IMR-90 (cell line): ENCODE measurements around the gene HERC6. TPM values are rescaled to one million over a fixed set of nuclear protein-coding genes. Genes with fewer than 3 reads are reported as not detected.
"Not testable (repeated sequence)": the region's sequence is repeated elsewhere in the genome, so short reads cannot be mapped to it uniquely, and the experiment has no call there.

Experiments used
- ATAC-seq: fragments of 200-7000 bp; cut with Tn5 transposase; 2 replicates; pipeline ENCODE4 v1.9.1; 2020; ENCODE audit warnings: low read depth, mild to moderate bottlenecking, moderate library complexity
- BruUV-seq: library from RNA; stranded (reverse); fragments of 400-500 nt; replicated peaks from 2 replicates; lab custom pipeline; 2021; lab: Mats Ljungman, UMichigan
- CTCF ChIA-PET: fragments of 300-600 bp; formaldehyde crosslinking; extraction: SDS; loops from one replicate; lab custom pipeline; 2021; ENCODE audit warnings: antibody characterized with exemption; lab: Yijun Ruan, JAX
- POLR2A ChIA-PET: fragments of 300-600 bp; sonication (Branson Sonifier 250); formaldehyde crosslinking; loops from one replicate; lab custom pipeline; 2022; ENCODE audit warnings: antibody characterized with exemption; ENCODE audit not compliant: unreplicated experiment; lab: Charles Lee
- DNase-seq: peaks from one replicate; pipeline ENCODE4 v3.0.0; 2013
- H2AFZ ChIP-seq: replicated peaks from 2 replicates; pipeline ENCODE3; 2013; ENCODE audit warnings: low read length, mild to moderate bottlenecking; ENCODE audit not compliant: poor library complexity
- H2AK5ac ChIP-seq: 2 replicates; pipeline ENCODE4 v1.6.1; 2013; ENCODE audit warnings: low read depth, low read length, inconsistent platforms
- H2AK9ac ChIP-seq: replicated peaks from 2 replicates; pipeline ENCODE3; 2013; ENCODE audit warnings: mild to moderate bottlenecking, low read depth, low read length, moderate library complexity; ENCODE audit not compliant: poor library complexity
- H2BK120ac ChIP-seq: 2 replicates; pipeline ENCODE4 v1.6.1; 2013; ENCODE audit warnings: low read depth, low read length, inconsistent platforms
- H2BK15ac ChIP-seq: 3 replicates; pipeline ENCODE4 v1.6.1; 2013; ENCODE audit warnings: low read depth, low read length, inconsistent platforms
- H2BK20ac ChIP-seq: 2 replicates; pipeline ENCODE4 v1.6.1; 2013; ENCODE audit warnings: low read depth, mild to moderate bottlenecking, inconsistent platforms, low read length, moderate library complexity
- H2BK5ac ChIP-seq: 2 replicates; pipeline ENCODE4 v1.6.1; 2013; ENCODE audit warnings: mild to moderate bottlenecking, low read depth, low read length, inconsistent platforms; ENCODE audit not compliant: poor library complexity, severe bottlenecking
- H3K14ac ChIP-seq: replicated peaks from 2 replicates; pipeline ENCODE4 v1.6.1; 2013; ENCODE audit warnings: low read depth, low read length, inconsistent platforms
- H3K18ac ChIP-seq: 2 replicates; pipeline ENCODE4 v1.6.1; 2013; ENCODE audit warnings: low read depth, low read length, control low read depth
- H3K23ac ChIP-seq: 2 replicates; pipeline ENCODE4 v1.6.1; 2013; ENCODE audit warnings: low read depth, low read length, inconsistent platforms
- H3K27ac ChIP-seq: 2 replicates; pipeline ENCODE4 v1.5.1; 2013; ENCODE audit warnings: mild to moderate bottlenecking, control low read depth, low read length; ENCODE audit not compliant: insufficient read depth
- H3K27me3 ChIP-seq: 2 replicates; pipeline ENCODE4 v1.6.1; 2013; ENCODE audit warnings: low read length; ENCODE audit not compliant: control insufficient read depth, insufficient read depth
- H3K36me3 ChIP-seq: 2 replicates; pipeline ENCODE4 v1.6.1; 2013; ENCODE audit warnings: low read length, mixed read lengths; ENCODE audit not compliant: control insufficient read depth, insufficient read depth
- H3K4ac ChIP-seq: 2 replicates; pipeline ENCODE4 v1.6.1; 2013; ENCODE audit warnings: low read depth, low read length, inconsistent platforms
- H3K4me1 ChIP-seq: 2 replicates; pipeline ENCODE4 v1.6.1; 2013; ENCODE audit warnings: low read length, mixed read lengths; ENCODE audit not compliant: control insufficient read depth, insufficient read depth
- H3K4me2 ChIP-seq: 2 replicates; pipeline ENCODE4 v1.6.1; 2013; ENCODE audit warnings: low read depth, mild to moderate bottlenecking, control low read depth, low read length, moderate library complexity
- H3K4me3 ChIP-seq: 2 replicates; pipeline ENCODE4 v1.5.1; 2013; ENCODE audit warnings: low read depth, mild to moderate bottlenecking, control low read depth, low read length, moderate library complexity; ENCODE audit not compliant: insufficient read depth
- H3K56ac ChIP-seq: 2 replicates; pipeline ENCODE4 v1.6.1; 2013; ENCODE audit warnings: low read length, inconsistent platforms; ENCODE audit not compliant: insufficient read depth; ENCODE audit errors: extremely low read depth
- H3K79me1 ChIP-seq, 2 experiments: 2 replicates each; pipeline ENCODE4 v1.6.1; 2013; ENCODE audit warnings: low read length in 2 of 2, inconsistent platforms in 1 of 2, low read depth in 1 of 2
- H3K9ac ChIP-seq: 2 replicates; pipeline ENCODE4 v1.6.1; 2013; ENCODE audit warnings: low read depth, low read length, control low read depth
- H3K9me1 ChIP-seq: 2 replicates; pipeline ENCODE4 v1.6.1; 2013; ENCODE audit warnings: low read length, inconsistent platforms; ENCODE audit not compliant: insufficient read depth
- H3K9me3 ChIP-seq: 2 replicates; pipeline ENCODE4 v1.6.1; 2013; ENCODE audit warnings: low read length; ENCODE audit not compliant: control insufficient read depth, insufficient read depth
- H4K20me1 ChIP-seq: 2 replicates; pipeline ENCODE4 v1.6.1; 2013; ENCODE audit warnings: low read length, inconsistent platforms; ENCODE audit not compliant: insufficient read depth
- H4K5ac ChIP-seq: 2 replicates; pipeline ENCODE4 v1.6.1; 2013; ENCODE audit warnings: mild to moderate bottlenecking, low read depth, low read length, control low read depth
- H4K8ac ChIP-seq, 2 experiments: 2 replicates each; pipeline ENCODE4 v1.6.1; 2013; ENCODE audit warnings: low read depth in 2 of 2, low read length in 2 of 2, control low read depth in 1 of 2, inconsistent platforms in 1 of 2
- H4K91ac ChIP-seq: 2 replicates; pipeline ENCODE4 v1.6.1; 2013; ENCODE audit warnings: low read depth, low read length, inconsistent platforms; ENCODE audit not compliant: insufficient read depth
- CEBPB ChIP-seq: IDR thresholded peaks from 2 replicates; pipeline ENCODE4 v1.6.1; 2012; ENCODE audit warnings: low read depth, low read length, improper control_type of control experiment
- WGBS, 2 experiments: methylation state at CpG; one replicate each; pipeline versions ENCODE4 v1.1.5 to v1.1.7; 2013; ENCODE audit warnings: missing lambda C conversion rate in 2 of 2; ENCODE audit not compliant: insufficient read length in 1 of 2; ENCODE audit errors: extremely low coverage in 2 of 2; 5-methylcytosine and 5-hydroxymethylcytosine counted together
- dilution Hi-C: fragments of 300-500 bp; cut with HindIII; formaldehyde crosslinking; loops from one replicate; pipeline ENCODE4 v1.14.3; 2018; ENCODE audit warnings: low sequenced_read_pairs; ENCODE audit not compliant: unreplicated experiment
- in situ Hi-C: fragments of 300-500 bp; cut with MboI; formaldehyde crosslinking; loops from 3 replicates; pipeline ENCODE4 v1.14.3; 2019; ENCODE audit warnings: low sequenced_read_pairs, inconsistent platforms, mixed read lengths
- intact Hi-C: fragments of 100-400 bp; cut with micrococcal nuclease; formaldehyde crosslinking; loops from 2 replicates; pipeline ENCODE4 v1.10.0; 2022
- polyA plus RNA-seq, 3 experiments: library from polyadenylated mRNA; depleted of rRNA; stranded (reverse); fragments of >200 nt; gene quantifications; 2 replicates each; pipeline ENCODE4 v1.2.3, GENCODE V29; 2012; ENCODE audit warnings: low replicate concordance in 1 of 3
- total RNA-seq: library from RNA; depleted of rRNA; stranded (reverse); fragments of >200 nt; gene quantifications from 2 replicates; pipeline ENCODE4 v1.2.3, GENCODE V29; 2012

Gene HERC6
- total and polyA plus RNA-seq, 2 of the 4 experiments (the other 2 are of a cell fraction) = 0.53 to 1.6 TPM

DNA sequence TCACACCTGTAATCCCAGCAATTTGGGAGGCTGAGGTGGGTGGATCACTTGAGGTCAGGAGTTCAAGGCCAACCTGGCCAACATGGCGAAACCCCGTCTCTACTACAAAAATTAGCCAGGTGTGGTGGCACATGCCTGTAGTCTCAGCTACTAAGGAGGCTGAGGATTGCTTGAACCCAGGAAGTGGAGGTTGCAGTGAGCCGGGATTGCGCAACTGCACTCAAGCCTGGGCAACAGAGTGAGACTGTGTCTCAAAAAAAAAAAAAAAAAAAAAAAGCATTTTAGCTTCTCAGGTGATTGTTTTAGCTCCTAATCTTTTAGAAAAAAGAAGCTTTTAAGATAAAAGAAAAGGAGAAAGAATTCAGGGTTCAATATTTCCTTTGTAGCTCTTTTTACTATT is 59.2 kb downstream of the HERC6 start:
- CTCF ChIA-PET = interaction anchor here (0.6 to 1.0 kb wide), 3 partner anchors 22 to 222 kb away, joined by 3 to 5 read pairs (median 4); no protein-coding TSS in a partner anchor

More for the DNA sequence above, 59.2 kb downstream of the HERC6 start:
- H3K9me1 ChIP-seq, H2BK15ac ChIP-seq, H2AK5ac ChIP-seq, H3K4me3 ChIP-seq, H3K9me3 ChIP-seq, H3K56ac ChIP-seq, H3K23ac ChIP-seq, H3K27ac ChIP-seq, H3K36me3 ChIP-seq, H2BK5ac ChIP-seq, H3K14ac ChIP-seq, H2AK9ac ChIP-seq, intact Hi-C loops, H4K20me1 ChIP-seq, H2AFZ ChIP-seq, H3K18ac ChIP-seq, H4K5ac ChIP-seq, H2BK120ac ChIP-seq, POLR2A ChIA-PET, H2BK20ac ChIP-seq, H3K4me2 ChIP-seq, H3K9ac ChIP-seq, H3K4me1 ChIP-seq, DNase-seq, BruUV-seq, in situ Hi-C loops, ATAC-seq, H3K4ac ChIP-seq, H4K8ac ChIP-seq, H4K91ac ChIP-seq, dilution Hi-C loops, H3K27me3 ChIP-seq, H3K79me1 ChIP-seq: not testable (repeated sequence)
- peak; percentile 51 for TF ChIP-seq CEBPB
- WGBS, 2 experiments = no CpG with 5 or more reads among the region's 4 CpGs
